ENCODE data around the gene CABP7.

The CABP7 gene

DNA sequence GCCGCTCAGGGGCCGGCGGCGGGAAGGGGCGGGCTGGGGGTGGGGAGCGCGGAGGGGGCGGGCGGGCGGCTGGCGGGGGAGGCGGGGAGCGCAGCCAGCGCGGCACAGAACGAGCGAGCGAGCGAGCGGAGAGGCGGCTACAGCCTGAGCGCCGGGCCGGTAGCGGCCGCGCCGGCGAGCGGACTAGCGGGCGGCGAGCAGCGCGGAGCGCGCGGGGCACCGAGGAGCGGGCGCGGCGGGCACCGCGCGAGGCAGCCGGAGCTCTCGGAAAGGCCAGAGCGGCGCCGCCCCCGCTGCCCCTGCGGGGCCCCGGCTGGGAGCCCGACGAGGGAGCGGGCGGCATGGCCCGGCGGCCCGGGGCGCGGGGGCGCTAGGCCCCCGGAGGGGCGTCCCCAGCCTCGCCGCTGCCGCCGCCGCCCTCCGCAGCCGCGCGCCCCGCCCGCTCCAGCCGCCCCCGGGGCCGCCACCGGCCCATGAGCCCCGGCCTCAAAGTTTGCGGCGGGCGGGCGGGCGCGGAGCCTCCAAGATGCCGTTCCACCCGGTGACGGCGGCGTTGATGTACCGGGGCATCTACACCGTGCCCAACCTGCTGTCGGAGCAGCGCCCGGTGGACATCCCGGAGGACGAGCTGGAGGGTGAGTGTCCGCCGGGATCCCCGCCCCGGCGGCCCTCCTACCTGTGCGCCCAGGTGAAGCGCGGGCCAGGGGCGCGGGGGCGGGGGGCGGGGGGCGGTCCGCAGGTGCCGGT is at the start of gene CABP7:
Gene CABP7 (plus strand): TSS at position 105 of the 747 bp plus-strand sequence. CDS start 422 bp downstream, at position 527.
- DNase-seq, result no peak

- peak; percentile 22 for DNase-seq
Observed at GRCh38 chr22:29670626-29671025, 49.2 kb upstream of the CABP7 start.

DNA sequence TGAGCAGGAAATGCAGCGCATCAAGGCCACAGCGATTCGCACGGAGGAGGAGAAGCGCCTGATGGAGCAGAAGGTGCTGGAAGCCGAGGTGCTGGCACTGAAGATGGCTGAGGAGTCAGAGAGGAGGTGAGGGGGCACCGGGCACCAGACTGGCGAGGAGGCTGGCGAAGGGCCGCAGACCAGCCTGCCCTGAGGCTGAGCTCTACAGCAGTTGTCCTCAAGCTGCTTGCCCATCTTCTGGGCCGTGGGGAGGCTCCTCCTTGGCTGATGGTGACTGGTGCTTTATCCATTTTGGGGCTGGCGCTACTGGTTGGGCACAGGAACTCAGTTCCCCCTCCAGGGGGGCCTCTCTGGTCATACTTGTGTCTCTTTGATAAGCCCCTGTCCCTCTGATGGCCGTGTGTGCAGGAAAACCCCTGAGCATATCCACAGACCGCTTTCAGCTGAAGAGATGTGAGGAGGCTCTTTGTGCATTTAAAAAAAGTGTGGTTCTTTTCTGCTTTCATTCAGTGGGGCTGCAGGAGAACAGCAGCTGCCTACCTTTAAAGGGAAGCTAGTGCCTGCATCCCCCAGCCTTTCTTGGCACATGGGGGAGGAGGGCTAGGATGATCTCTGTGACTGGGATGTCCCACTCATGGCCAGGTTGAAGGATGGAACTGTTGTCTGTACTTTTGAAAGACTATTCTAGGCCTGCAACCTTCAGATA is 46.3 kb upstream of the CABP7 start:
- no peak for DNase-seq

DNA sequence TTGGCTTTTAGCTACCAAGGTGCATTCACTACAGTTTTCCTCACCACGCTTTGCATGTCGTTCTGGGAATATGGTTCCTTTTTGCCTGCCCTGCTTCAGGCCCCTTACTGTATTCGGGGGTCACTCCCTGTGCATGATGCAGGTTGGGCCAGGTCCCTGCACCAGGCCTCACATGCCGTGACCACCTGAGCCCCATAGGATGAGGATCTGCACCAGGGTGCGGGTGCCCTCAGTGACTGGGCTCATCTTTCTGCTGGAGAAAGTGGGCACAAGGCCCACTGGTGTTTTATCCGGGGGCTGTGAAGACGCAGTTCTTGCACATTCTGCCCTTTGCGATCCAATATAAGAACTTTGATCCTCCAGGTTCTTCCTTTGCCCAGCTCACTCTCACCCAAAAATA is 45.7 kb upstream of the CABP7 start:
- no peak for DNase-seq

- DNase-seq, result no peak
Observed at GRCh38 chr22:29679316-29679715, 40.5 kb upstream of the CABP7 start.

DNA sequence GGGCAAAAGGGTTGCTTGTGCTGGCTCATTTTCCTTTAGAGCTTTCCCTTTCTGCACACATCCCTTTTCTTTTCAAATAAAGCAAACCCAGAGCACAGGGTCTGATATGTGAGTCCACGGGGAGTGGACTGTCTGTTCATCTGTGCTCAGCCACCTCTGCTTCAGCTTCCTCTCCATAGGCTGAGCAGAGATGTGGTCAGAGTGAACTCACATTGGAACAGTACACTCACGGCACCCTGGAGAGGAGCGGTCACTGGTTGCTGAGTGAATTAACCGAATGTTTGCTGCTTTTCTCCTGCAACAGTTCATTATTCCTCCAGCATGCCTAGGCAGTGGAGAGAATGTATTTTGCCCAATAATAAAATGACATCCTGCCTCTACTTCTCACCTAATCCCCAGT is 36.3 kb upstream of the CABP7 start:
- no peak for DNase-seq

DNA sequence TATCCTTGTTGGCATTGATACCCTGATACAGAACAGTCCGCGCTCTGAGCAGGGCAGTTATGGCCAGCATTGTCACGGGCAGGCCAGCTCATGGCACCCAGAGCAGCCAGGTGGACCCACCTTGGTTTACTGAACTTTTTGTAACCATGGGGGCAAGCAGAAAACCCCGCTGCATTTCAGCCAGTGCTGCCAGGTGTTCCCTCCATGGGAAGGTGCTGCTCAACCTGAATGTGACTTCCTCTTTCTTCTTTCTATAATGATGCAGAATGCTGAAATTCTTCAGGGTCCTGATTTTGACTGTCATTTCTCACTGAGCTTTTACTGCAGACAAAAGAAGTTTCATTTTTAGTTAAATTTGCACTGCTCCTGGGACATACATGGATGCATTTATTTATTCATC is 35.6 kb upstream of the CABP7 start:
- DNase-seq, result no peak

DNA sequence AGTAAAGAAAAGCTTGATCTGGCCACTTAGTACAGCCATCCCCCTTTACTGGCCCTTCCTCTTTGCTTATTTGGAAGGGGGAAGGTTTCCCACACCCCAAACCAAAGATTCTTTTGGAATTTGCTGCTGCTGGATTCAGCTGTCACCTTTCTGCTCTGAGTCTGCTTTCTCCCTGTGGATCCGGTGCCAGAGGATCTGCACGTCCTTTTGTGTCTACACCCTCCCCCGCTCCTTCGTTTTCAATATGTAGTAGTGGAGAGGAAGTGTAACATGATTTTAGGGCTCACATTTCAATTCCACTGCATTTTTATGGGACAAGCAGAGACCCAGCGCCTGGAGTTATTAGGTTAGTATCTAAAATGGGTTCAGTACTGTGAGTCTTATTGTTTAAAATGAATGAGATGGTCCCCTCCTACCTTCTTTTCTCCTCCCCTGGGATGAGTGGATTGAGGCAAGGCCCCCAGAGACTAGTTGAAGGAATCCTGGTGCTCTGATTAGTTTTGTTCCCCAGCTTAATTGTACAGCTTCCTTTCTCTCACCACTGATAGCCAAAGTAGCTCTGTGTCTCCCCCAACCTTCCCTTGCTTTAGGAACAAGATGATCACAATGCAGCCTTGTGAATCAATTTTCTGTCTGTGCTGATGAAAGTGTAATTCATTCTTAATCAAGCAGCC is 30.5 kb upstream of the CABP7 start:
- no peak for DNase-seq

DNA sequence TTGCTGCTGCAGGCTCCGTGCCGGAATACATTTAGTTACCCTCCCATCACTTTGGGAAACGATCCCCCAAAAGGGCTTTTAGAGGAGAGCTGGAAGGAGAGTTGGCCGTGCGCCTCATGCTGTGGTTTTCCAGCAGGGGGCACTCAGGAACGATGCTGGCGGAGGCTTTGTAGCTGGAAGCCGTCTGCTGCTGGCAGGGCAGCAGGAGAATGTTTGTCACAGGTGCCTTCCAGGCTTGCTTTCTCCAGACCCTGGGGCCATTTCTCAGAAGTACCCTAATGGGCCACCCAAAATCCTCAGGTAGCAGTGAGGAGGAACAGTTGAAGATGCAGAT is 30.0 kb upstream of the CABP7 start:
- DNase-seq, result peak; percentile 63

DNA sequence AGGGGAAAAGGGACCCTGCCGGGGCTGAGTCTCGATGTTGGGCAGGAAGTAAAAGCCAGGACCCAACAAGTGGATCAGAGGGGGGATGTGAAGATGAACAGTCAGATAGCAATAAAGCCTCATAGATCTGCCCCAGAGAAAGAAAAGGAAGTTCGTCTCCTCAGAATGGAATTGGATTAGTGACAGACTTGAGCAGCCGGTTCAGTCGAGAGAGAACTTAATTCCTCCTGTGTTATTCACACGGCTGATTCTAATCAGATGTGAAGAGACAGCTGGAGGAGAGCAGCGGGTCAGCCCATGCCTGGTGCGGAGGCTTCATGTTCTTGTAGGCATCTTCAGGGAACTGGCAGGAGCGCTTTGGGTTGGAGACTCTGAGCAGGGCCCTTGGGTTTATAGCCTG is 29.3 kb upstream of the CABP7 start:
- no peak for DNase-seq

- DNase-seq, result no peak
Observed at GRCh38 chr22:29691636-29692326, 28.0 kb upstream of the CABP7 start.

DNA sequence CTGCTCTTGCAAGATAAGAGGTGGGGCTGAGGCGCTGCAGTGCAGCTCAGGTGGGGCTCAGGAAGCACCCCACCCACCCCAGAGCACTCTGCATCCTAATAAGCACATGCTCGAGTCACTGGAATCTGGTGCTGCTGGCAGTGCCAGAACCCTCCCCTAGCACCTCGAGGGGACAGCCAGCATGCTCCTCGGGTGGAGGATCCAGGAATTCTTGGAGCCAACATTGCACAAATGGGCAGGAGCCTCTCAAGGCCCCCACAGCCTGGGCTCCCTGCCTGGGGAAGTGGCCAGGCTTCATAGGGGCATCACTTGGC is 27.5 kb upstream of the CABP7 start:
- DNase-seq, result no peak

DNA sequence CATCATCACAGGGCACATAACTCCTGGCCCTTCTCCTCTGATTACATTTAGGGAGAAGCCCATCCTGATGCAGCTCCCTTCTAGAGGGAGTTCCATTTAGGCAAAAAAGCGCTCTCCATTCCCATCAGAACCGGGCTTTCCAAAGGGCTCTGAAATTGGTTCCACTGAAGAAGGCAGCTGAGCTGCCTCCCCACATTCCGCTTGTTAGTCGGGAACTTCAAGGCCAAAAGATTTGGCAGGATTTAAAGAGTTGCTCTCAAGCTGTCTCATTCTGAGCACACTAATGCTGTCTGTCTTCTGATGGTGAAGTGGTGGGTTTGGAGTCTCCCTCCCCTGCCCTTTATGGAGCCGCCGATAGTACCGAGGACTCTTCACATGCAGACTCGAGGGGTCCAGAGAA is 26.6 kb upstream of the CABP7 start:
- DNase-seq, result no peak

DNA sequence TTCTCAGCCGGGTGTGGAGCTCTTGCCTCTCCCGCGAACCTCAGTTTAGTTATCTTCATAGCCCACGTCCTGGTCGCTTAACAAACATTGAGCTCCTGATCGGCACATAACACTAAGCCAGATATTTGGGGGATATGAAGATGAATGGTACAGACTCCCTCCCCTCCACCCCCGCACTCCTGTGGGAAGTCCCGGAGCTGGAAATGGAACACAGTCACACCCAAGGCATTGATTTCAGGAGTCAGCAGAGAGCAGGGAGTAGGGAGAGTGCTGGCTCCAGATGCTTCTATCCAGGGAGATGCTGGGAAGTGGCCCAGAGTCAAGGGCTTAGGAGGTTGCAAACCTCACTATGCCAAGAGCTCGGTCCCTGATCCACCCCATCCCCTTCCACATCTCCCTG is 26.1 kb upstream of the CABP7 start:
- no peak for DNase-seq

DNA sequence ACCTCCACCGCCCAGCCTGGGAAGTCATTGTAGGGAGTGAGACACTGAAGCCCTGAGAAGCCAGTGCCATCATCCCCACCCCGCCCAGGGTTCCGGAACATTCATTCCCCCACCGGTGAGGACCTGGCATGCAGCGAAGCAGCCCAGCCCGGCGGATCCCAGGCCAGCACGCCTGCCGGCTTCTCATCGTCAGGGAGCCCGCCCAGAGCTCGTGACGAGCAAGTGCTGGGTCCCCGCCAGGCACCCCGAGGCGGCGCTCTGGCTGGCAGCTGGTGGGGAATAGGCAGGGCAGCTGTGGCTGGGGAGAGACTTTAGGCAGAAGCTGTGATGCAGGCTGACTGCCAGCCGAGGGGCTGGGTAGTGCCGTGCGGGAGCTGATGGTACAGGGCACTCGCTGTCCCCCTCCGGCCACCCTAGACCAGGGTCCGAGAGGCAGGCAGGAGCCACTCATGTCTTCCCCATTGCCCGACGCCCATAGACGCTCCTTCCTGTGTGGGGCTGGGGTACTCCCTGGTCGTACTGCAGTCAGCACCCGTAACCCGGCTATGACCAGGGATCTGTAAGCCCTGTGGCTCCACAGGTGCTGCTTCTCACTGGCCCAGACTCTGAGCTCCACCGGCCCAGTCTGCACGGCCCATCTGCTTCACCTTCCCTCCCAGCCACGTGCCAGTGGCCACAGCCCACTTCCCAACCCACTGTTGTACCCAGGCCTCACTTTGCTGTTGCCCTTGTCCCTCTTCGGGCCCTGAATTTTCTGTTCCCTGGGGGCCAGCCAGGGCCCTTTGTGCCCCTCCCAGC is 24.5 kb upstream of the CABP7 start:
- no peak for DNase-seq

DNA sequence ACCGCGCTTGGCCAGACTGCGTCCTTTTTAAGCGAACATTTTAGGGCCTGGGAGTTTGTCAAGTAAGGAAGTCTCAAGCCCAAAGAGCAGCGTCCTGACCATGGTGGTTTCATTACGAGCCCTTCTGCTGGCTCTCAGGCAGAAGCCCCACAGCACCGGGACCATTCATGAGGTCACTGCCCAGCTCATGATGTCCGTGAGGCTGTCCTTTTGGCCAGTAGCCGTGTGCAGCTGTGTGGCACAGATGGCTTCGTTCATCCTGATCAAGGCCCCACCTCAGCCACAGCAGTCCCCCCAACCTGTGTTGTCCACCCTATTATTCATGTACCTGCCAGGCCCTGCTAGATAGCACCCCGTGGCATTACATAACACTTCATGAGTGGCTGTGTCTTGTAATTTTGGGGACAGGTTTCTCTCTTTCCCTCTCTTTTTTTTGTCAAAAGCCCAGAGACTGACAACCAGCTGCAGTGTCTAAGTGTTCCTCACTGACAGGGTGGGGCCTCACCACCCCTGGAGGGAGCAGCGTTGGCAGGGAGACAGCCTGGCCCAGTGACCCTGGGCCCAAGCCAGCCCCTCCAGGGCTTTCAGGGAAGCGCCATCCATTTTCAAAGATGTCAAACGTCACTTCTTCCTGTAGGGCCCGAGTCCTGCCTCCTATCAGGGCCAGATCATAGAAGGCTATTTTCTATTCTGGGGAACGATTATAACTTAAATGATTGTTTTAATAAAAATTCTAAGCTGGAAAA is 21.8 kb upstream of the CABP7 start:
- DNase-seq, result no peak

DNA sequence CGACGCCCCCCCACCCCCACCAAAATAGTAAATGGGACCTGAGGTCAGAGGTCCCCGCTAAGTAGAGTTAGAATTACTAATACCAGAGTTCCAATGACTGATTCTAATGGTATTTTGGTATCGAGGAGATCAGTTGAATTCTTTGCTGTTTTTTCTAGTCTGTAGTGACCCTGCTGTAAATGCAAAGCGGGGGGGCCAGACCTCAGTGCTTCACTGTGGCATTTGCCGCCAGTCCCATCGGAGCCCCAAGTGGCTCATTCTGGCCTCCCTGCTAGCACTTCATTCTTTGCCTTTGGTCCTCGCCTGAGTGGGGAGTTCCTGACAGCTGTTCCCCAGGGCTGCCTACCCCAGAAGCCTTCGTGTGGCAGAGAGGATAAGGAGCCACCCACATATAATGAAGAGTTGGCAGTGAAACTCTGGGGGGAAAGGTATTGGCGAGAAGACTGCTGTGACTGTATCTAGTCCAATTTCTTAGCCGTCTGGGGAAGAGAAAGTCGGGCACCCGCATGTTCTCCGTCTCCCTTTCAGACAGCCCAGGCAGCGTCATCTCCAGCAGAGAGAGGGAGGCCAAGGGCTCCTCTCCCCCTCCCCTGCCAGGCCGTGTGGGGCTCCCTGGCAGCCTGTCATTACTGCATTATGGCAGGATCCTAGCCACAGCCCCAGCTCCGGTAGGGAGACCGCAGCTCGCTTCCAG is 19.4 kb upstream of the CABP7 start:
- DNase-seq, result no peak

DNA sequence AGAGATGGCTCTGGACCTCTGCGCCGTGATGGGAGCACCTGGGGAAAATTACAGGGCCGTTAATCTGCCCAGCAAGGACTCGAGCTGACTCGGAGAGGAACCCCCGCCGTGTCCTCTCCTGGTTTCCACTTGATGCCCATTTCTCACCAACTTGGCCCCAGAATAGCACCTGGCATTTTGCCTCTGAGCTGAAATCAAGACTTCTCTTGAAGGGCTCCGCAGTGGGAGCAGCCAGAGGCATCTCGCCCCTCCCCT is 19.0 kb upstream of the CABP7 start:
- DNase-seq, result no peak

DNA sequence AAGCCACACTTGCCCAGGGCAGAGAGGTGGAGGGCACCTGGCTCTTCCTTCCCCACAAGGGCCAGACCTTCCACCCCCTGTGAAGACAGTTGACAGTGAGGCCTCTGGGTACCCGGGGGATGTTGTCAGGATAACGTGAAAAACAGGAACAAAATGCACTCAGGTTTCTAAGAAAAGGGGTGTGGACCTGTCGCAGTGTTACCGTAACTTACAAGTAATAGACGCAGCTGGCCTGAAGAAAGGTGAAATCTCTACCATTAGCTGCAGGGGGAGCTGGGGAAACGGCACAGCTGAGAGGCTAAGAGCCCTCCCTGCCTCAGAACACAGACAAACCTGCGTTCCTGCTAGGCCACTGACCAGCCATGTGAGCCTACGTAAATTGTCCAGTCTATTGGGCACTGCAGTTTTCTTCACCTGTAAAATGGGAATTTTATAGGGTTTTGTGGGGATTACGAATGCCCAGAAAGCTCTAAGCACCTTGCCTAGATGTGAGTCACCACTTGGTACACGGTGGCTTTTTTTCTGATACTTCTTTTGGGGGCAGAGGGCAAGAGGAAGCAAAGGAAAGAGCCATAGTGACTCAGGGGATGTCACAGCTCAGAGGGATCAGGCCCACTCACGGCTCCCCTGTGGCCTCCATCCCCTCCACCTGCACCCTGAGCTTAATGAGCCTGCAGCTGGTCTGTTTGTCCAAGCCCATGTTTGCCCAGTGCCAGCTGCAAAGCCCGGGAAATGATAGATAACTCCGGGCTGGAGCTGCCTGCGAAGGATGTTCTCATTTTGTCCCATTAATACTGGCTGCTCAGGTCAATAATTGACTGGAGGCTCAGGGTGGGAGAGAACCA is 18.4 kb upstream of the CABP7 start:
- DNase-seq, result no peak

DNA sequence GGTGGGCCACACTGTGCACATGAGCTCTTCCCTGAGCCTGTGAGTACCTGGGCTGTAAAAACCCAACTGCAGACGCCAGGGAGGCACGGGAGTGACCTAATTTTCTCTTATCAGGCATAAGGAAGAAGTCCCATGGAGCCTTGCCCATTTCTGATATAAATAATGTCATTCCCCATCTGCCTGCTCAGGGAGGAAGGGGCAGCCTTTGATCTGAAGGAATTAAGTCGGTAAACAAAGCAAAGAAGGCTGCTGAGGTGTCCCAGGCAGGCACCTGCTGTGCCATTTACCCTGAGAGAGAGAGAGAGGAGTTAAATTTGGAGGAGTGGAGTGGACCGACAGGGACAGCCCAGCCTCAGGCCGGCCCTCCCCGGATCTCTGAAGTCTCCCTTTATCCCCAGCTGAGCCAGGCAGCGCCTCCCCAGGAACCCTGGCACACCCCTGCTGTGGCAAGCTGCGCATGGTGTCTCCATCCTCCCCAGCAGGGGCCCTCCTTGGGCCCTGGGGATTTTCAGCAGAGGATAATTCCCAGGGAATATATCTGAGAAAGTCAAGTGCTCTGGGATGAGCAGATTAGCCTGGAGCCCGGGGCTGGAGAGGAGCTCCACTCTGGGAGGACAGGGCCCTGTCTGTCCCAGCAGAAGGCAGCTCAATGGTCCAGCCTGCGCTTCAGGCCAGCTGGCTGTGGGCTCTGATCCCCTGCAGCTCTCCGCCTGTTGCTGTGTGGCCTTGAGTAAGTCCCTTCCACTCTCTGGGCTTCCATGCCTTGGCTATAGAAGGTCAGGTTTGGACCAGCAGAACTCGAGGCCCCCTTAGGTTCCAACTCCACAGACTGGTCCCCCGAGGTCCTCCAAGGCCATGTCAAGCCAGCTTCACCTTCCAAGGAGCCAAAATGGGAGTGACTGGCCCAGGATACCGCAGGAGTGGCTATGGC is 17.5 kb upstream of the CABP7 start:
- no peak for DNase-seq

Measured in activated CD8-positive, alpha-beta memory T cell treated with anti-CD3 and anti-CD28 coated beads, Interleukin-2, amount 50 U/mL, for 48 hours (primary cell).